K562 (cell line): Measurements from ENCODE around the gene EMP2. TPM values are rescaled to one million over a fixed set of nuclear protein-coding genes. Genes with fewer than 3 reads are reported as not detected.

Source experiments
- CBX5 ChIP-seq: IDR thresholded peaks from 2 replicates; pipeline ENCODE4 v1.6.1; 2014; ENCODE audit warnings: low read depth, borderline replicate concordance
- ELF1 ChIP-seq: fragments of 200-800 bp; sonication (Bioruptor generic); IDR thresholded peaks from 2 replicates; pipeline ENCODE4 v1.6.1; 2016; ENCODE audit warnings: missing genetic modification characterization, missing compliant biosample characterization
- FOXK2 ChIP-seq, 2 experiments: fragments of 450-650 bp; IDR thresholded peaks in 1 of 2; conservative IDR thresholded peaks in 1 of 2; 2 replicates each; pipeline ENCODE4 v1.6.1; 2016; ENCODE audit warnings: low read depth in 2 of 2, mild to moderate bottlenecking in 1 of 2
- GABPB1 ChIP-seq: sonication (generic); formaldehyde crosslinking; IDR thresholded peaks from 2 replicates; pipeline ENCODE4 v1.8.0; 2022; ENCODE audit warnings: mild to moderate bottlenecking, missing genetic modification reagents
- HMG20A ChIP-seq: fragments of 450-650 bp; formaldehyde crosslinking; conservative IDR thresholded peaks from 2 replicates; pipeline ENCODE4 v1.4.0; 2020; ENCODE audit warnings: mild to moderate bottlenecking, mixed read lengths
- HOXB6 ChIP-seq: fragments of 250-450 bp; sonication (Bioruptor Pico); IDR thresholded peaks from 2 replicates; pipeline ENCODE4 v1.5.1; 2022; ENCODE audit warnings: mild to moderate bottlenecking, borderline replicate concordance
- L3MBTL2 ChIP-seq: fragments of 450-650 bp; IDR thresholded peaks from 2 replicates; pipeline ENCODE4 v1.6.1; 2016; ENCODE audit warnings: mild to moderate bottlenecking, moderate library complexity
- MTA3 ChIP-seq: fragments of 450-650 bp; formaldehyde crosslinking; IDR thresholded peaks from 2 replicates; pipeline ENCODE4 v1.6.1; 2017; ENCODE audit warnings: mild to moderate bottlenecking, borderline replicate concordance
- MYNN ChIP-seq, 2 experiments: sonication (generic); formaldehyde crosslinking in 1 of 2; IDR thresholded peaks; 2 replicates each; pipeline versions ENCODE4 v1.5.0 to v1.6.1; 2016 to 2020; ENCODE audit warnings: antibody characterized with exemption in 1 of 2, missing genetic modification reagents in 1 of 2
- NFIX ChIP-seq: fragments of 250-450 bp; sonication (Bioruptor Pico); IDR thresholded peaks from 2 replicates; pipeline ENCODE4 v1.4.0; 2020; ENCODE audit warnings: low read depth, mild to moderate bottlenecking, moderate library complexity
- SAP30 ChIP-seq: fragments of 200-600 bp; sonication (generic); IDR thresholded peaks from 2 replicates; pipeline ENCODE4 v1.6.1; 2012; ENCODE audit warnings: borderline replicate concordance, low read depth, mild to moderate bottlenecking, moderate library complexity, low read length, control low read depth, inconsistent platforms; ENCODE audit not compliant: insufficient read depth, poor library complexity, severe bottlenecking
- SIRT6 ChIP-seq: IDR thresholded peaks from one replicate; pipeline ENCODE4 v1.6.1; 2012; ENCODE audit warnings: low read depth, mild to moderate bottlenecking, control low read depth, inconsistent platforms, low read length, moderate library complexity
- SIX5 ChIP-seq, 2 experiments: IDR thresholded peaks; 2 replicates each; pipeline ENCODE4 v1.6.1; 2011; ENCODE audit warnings: low read length in 2 of 2, borderline replicate concordance in 1 of 2, low read depth in 1 of 2, mild to moderate bottlenecking in 1 of 2, moderate library complexity in 1 of 2; ENCODE audit not compliant: insufficient read depth in 1 of 2
- TRIM28 ChIP-seq: fragments of 450-650 bp; IDR thresholded peaks from 2 replicates; pipeline ENCODE4 v1.6.1; 2017
- ZBED1 ChIP-seq: IDR thresholded peaks from 2 replicates; pipeline ENCODE4 v1.6.1; 2014
- ZNF184 ChIP-seq: sonication (generic); formaldehyde crosslinking; IDR thresholded peaks from 2 replicates; pipeline ENCODE4 v1.5.0; 2020; ENCODE audit warnings: missing genetic modification reagents
- ZNF263 ChIP-seq: sonication (generic); formaldehyde crosslinking; IDR thresholded peaks from 2 replicates; pipeline ENCODE4 v1.8.0; 2022; ENCODE audit warnings: mild to moderate bottlenecking, missing genetic modification reagents, borderline replicate concordance
- ZNF76 ChIP-seq: fragments of 250-450 bp; sonication (Bioruptor Pico); IDR thresholded peaks from 2 replicates; pipeline ENCODE4 v1.4.0; 2020; ENCODE audit warnings: mild to moderate bottlenecking, moderate library complexity, borderline replicate concordance
- ZNF79 ChIP-seq: fragments of 250-450 bp; sonication (Bioruptor Pico); IDR thresholded peaks from 2 replicates; pipeline ENCODE4 v1.4.0; 2020; ENCODE audit warnings: low read depth, mild to moderate bottlenecking, moderate library complexity
- polyA plus RNA-seq, 8 experiments: library from polyadenylated mRNA; depleted of rRNA in 4 of 8; stranded (reverse) in 5 of 8; unstranded in 3 of 8; fragments of >200 nt; fragmentation: Nextera tagmentation in 2 of 8; fragmentation: Illumina TruSeq in 1 of 8; extraction: Ambion mirVana in 2 of 8; extraction: Trizol in 1 of 8; gene quantifications; 2 replicates each; pipeline versions ENCODE4 v1.2.1 to v1.2.3, GENCODE V29; 2011 to 2014; ENCODE audit warnings: inconsistent platforms in 1 of 8, missing spikeins in 1 of 8
- total RNA-seq, 7 experiments: library from RNA; depleted of rRNA in 6 of 7; stranded (reverse); fragments of >200 nt in 6 of 7; fragmentation: Illumina TruSeq in 2 of 7; extraction: Trizol in 2 of 7; gene quantifications; 2 replicates each; pipeline versions ENCODE4 v1.2.1 to v1.2.3, GENCODE V29; 2011 to 2021; ENCODE audit warnings: low replicate concordance in 1 of 7
- TF ChIP-seq, protein P1 (sequence below), 2 experiments: IDR thresholded peaks; 2 replicates each; pipeline ENCODE4 v1.6.1; 2011; ENCODE audit warnings: borderline replicate concordance in 1 of 2, control low read depth in 1 of 2, low read depth in 1 of 2, low read length in 1 of 2, mild to moderate bottlenecking in 1 of 2, mixed read lengths in 1 of 2, moderate library complexity in 1 of 2; ENCODE audit not compliant: insufficient read depth in 1 of 2, insufficient read length in 1 of 2, poor library complexity in 1 of 2, severe bottlenecking in 1 of 2; ENCODE audit errors: extremely low read depth in 1 of 2
- TF ChIP-seq, protein P2 (sequence below): fragments of 200-800 bp; sonication (Bioruptor generic); IDR thresholded peaks from 2 replicates; pipeline ENCODE4 v1.6.1; 2017; ENCODE audit warnings: missing genetic modification characterization, missing compliant biosample characterization
- TF ChIP-seq, protein P3 (sequence below): fragments of 450-650 bp; IDR thresholded peaks from 2 replicates; pipeline ENCODE4 v1.6.1; 2016; ENCODE audit warnings: missing biosample characterization, missing genetic modification characterization

EMP2 gene
- total and polyA plus RNA-seq, 9 of the 15 experiments (the other 6 are each of a cell fraction or from before 2014, with no cell fraction given), result 0.73 to 6.2 (median 3.1) TPM

DNA sequence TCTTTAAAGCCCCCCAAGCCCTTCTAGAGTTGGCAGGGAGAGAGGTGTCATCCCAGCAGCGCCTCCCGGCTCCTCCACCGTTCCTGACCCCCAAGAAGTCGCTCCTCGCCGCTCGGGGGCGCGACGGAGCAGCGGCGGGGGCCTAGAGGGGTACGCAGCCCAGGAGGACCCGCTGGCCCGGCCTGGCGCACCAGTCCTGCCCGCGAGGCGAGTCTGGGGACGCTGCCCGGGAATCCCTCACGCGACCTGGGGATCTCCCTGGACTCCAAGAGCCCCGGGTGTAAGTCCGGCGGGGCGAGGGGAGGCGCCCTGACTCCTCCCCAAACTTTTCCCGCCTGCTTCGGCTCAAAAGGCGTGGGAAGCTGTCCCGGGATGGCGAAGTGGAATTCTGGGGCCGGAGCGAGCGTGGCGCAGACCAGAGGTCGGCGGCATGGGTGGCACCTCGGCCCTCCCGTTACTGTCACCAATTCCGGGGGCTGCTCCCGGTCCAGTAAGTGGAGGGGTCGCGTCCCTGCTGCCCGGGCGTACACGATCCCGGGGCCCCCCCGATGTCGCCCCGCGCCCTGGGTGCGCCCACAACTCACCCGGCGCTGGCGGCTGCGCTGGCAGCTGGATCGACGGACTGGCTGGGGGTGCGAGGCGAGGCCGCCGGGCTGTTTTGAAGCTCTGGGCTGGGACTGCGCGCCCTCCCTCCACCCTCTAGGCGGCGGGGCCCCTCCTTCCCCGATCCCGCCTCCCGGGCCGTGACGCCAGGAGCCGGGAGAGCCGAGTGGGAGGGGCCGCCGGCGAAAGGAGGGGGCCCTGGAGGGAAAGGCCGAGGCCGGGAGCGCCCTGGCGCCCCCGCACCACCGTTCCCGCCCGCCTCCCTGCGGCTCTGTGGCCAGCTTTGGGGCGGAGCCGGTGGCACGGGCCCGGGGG is at the start of gene EMP2 (continued):
- TF ChIP-seq GABPB1 (CRISPR knock-in tag) (no peak), CBX5 (no peak), ELF1 (tag) (no peak), SIRT6 (no peak), FOXK2 (conservative IDR thresholded peaks at IDR 0.05 in 1 of 2, IDR thresholded peaks at IDR 0.05 in 1 of 2; ENCODE audit: low read depth in 2 of 2) (no peak), ZNF79 (CRISPR knock-in tag) (no peak), TRIM28 (no peak), SAP30 (no peak), HMG20A (CRISPR knock-in tag) (no peak), ZNF76 (CRISPR knock-in tag) (no peak), ZNF184 (CRISPR knock-in tag) (no peak), MTA3 (0 out of 2 replicates have a peak, but pooled peaks have one; percentile 7), HOXB6 (CRISPR knock-in tag) (no peak), L3MBTL2 (peak; percentile 76), ZNF263 (CRISPR knock-in tag) (peak; percentile 36; the same call in 1 of the 2 replicates), MYNN (IDR thresholded peaks at IDR 0.05) (no peak), MYNN (CRISPR knock-in tag; IDR thresholded peaks at IDR 0.05) (no peak), NFIX (CRISPR knock-in tag) (no peak), ZBED1 (no peak), SIX5 (IDR thresholded peaks at IDR 0.05; ENCODE audit: borderline replicate concordance in 1 of 2, insufficient read depth in 1 of 2, low read depth in 1 of 2, low read length in 2 of 2) (no peak)
- TF ChIP-seq, protein P1, sequence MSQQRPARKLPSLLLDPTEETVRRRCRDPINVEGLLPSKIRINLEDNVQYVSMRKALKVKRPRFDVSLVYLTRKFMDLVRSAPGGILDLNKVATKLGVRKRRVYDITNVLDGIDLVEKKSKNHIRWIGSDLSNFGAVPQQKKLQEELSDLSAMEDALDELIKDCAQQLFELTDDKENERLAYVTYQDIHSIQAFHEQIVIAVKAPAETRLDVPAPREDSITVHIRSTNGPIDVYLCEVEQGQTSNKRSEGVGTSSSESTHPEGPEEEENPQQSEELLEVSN (IDR thresholded peaks at IDR 0.05; ENCODE audit: borderline replicate concordance in 1 of 2, extremely low read depth in 1 of 2, insufficient read depth in 1 of 2, insufficient read length in 1 of 2, low read depth in 1 of 2, low read length in 1 of 2, poor library complexity in 1 of 2, severe bottlenecking in 1 of 2), result peak; percentile 39 to 64
- TF ChIP-seq, protein P2, sequence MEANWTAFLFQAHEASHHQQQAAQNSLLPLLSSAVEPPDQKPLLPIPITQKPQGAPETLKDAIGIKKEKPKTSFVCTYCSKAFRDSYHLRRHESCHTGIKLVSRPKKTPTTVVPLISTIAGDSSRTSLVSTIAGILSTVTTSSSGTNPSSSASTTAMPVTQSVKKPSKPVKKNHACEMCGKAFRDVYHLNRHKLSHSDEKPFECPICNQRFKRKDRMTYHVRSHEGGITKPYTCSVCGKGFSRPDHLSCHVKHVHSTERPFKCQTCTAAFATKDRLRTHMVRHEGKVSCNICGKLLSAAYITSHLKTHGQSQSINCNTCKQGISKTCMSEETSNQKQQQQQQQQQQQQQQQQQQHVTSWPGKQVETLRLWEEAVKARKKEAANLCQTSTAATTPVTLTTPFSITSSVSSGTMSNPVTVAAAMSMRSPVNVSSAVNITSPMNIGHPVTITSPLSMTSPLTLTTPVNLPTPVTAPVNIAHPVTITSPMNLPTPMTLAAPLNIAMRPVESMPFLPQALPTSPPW (CRISPR knock-in tag), result peak; percentile 70
- TF ChIP-seq, protein P3, sequence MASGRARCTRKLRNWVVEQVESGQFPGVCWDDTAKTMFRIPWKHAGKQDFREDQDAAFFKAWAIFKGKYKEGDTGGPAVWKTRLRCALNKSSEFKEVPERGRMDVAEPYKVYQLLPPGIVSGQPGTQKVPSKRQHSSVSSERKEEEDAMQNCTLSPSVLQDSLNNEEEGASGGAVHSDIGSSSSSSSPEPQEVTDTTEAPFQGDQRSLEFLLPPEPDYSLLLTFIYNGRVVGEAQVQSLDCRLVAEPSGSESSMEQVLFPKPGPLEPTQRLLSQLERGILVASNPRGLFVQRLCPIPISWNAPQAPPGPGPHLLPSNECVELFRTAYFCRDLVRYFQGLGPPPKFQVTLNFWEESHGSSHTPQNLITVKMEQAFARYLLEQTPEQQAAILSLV (tag), result no peak
